BE2C (cell line): ENCODE data around the gene GALNT6.

ENCODE experiments used
- DNase-seq: peaks from one replicate; pipeline ENCODE4 v3.0.0-alpha.2; 2020
- H3K27me3 ChIP-seq: fragments of 250-450 bp; sonication (Bioruptor Pico); 2 replicates; pipeline ENCODE4 v1.5.1; 2020; ENCODE audit warnings: mild to moderate bottlenecking
- H3K36me3 ChIP-seq: fragments of 250-450 bp; sonication (Bioruptor Pico); 2 replicates; pipeline ENCODE4 v1.5.1; 2020; ENCODE audit warnings: mild to moderate bottlenecking
- H3K4me1 ChIP-seq: fragments of 250-450 bp; sonication (Bioruptor Pico); 2 replicates; pipeline ENCODE4 v1.5.1; 2020
- H3K4me3 ChIP-seq: 2 replicates; pipeline ENCODE4 v1.5.1; 2011; ENCODE audit warnings: low read depth, low read length
- H3K9me3 ChIP-seq: fragments of 250-450 bp; sonication (Bioruptor Pico); 2 replicates; pipeline ENCODE4 v1.5.1; 2020
- CTCF ChIP-seq: IDR thresholded peaks from 2 replicates; pipeline ENCODE4 v1.5.1; 2012; ENCODE audit warnings: mild to moderate bottlenecking, low read depth, low read length

Gene GALNT6

DNA sequence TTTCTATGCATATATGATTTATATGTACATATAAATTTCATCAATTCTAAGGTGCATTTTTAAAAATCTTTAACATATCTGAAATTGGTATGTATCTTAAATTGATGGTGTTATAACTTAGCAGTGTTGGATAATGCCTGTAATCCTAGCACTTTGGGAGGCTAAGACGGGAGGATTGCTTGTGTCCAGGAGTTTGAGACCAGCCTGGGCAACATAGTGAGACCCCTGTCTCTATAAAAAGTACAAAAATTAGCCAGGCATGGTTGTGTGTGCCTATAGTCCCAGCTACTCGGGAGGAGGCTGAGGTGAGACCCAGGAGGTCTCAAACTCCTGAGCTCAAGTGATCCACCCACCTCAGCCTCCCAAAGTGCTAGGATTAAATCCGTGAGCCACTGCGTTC is 6.5 kb upstream of the GALNT6 start:
- peaks cover 16% of the 10 kb centered on the region for H3K4me1 ChIP-seq
- DNase-seq = no peak

GRCh38 chr12:51395283-51396230 is 4.4 kb upstream of the GALNT6 start:
- Histone ChIP-seq H3K4me3 (no peak overlapping the region), H3K27me3 (no peaks in the 10 kb centered on the region), H3K4me1 (peaks cover 22% of the 10 kb centered on the region), H3K9me3 (no peaks in the 10 kb centered on the region; the same call in none of the 2 replicates), H3K36me3 (no peaks in the 10 kb centered on the region)
- no peak for TF ChIP-seq CTCF
- DNase-seq = no peak

More for the DNA sequence above, 6.5 kb upstream of the GALNT6 start:
- no peak overlapping the region for H3K4me3 ChIP-seq
- no peak for TF ChIP-seq CTCF
- no peaks in the 10 kb centered on the region; the same call in none of the 2 replicates for H3K9me3 ChIP-seq
- no peaks in the 10 kb centered on the region for H3K27me3 ChIP-seq
- no peaks in the 10 kb centered on the region for H3K36me3 ChIP-seq

- TF ChIP-seq CTCF = no peak
- Histone ChIP-seq H3K4me1 (peaks cover 32% of the 10 kb centered on the region), H3K4me3 (no peak overlapping the region), H3K36me3 (no peaks in the 10 kb centered on the region), H3K27me3 (no peaks in the 10 kb centered on the region), H3K9me3 (no peaks in the 10 kb centered on the region; the same call in none of the 2 replicates)
- no peak for DNase-seq
These were observed 2.7 kb upstream of the GALNT6 start for GRCh38 chr12:51393676-51394545.

GRCh38 chr12:51392556-51393237 is 1.5 kb upstream of the GALNT6 start:
- DNase-seq = no peak
- Histone ChIP-seq H3K9me3 (no peaks in the 10 kb centered on the region; the same call in 1 of the 2 replicates), H3K36me3 (no peaks in the 10 kb centered on the region), H3K4me1 (peaks cover 40% of the 10 kb centered on the region), H3K4me3 (peak overlapping the region; percentile 73), H3K27me3 (no peaks in the 10 kb centered on the region)
- TF ChIP-seq CTCF = no peak

DNA sequence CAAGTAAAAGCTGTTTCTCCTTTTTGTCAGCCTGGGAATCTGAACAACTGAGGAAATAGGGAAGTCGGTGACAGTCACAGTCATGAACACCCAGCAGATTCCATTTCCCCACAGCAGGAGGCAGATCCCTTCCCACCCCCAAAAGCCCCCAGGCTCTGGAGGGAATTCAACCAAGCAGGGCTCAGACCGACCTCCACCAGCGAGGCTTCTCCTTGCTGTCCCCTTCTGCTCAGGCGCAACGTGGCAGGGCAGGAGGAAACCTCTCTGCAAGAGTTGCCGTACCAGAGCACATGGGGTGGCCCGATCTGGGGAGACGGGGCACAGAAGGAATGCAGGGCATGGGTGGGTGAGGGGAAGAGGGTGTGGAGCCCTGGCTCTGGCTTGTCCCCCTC is 319 bp downstream of the GALNT6 start:
- H3K4me1 ChIP-seq = peaks cover 39% of the 10 kb centered on the region
- TF ChIP-seq CTCF = peak; percentile 5; the same call in 1 of the 2 replicates
- no peaks in the 10 kb centered on the region for H3K27me3 ChIP-seq
- no peaks in the 10 kb centered on the region for H3K9me3 ChIP-seq
- peak overlapping the region; percentile 73 for H3K4me3 ChIP-seq
- DNase-seq = peak; percentile 54
- H3K36me3 ChIP-seq = no peaks in the 10 kb centered on the region
